ENCODE results near the gene ARFGEF2.
A peak's percentile ranks its signal among the peaks of the same experiment; 100 is the strongest.
"Not testable (repeated sequence)": the region's sequence is repeated elsewhere in the genome, so short reads cannot be mapped to it uniquely, and the experiment has no call there.

ARFGEF2 gene

GRCh38 chr20:48999890-49000870 is 78.7 kb downstream of the ARFGEF2 start:
- no peak for DNase-seq (ENCODE audit: low spot score)

GRCh38 chr20:49001741-49002140 is 80.2 kb downstream of the ARFGEF2 start:
- DNase-seq (ENCODE audit: low spot score): no peak

- no peak for DNase-seq (ENCODE audit: low spot score)
Measured at GRCh38 chr20:49006446-49006980, 85.0 kb downstream of the ARFGEF2 start.

GRCh38 chr20:49009899-49010631 is 88.6 kb downstream of the ARFGEF2 start:
- no peak for DNase-seq (ENCODE audit: low spot score)

GRCh38 chr20:49024220-49024619 is 102.7 kb downstream of the ARFGEF2 start:
- no peak for DNase-seq (ENCODE audit: low spot score)

- DNase-seq (ENCODE audit: low spot score): not testable (repeated sequence)
Measured at GRCh38 chr20:49028177-49028576, 106.7 kb downstream of the ARFGEF2 start.

GRCh38 chr20:49028684-49029083 is 107.2 kb downstream of the ARFGEF2 start:
- DNase-seq (ENCODE audit: low spot score): peak; percentile 13

GRCh38 chr20:49029203-49029602 is 107.7 kb downstream of the ARFGEF2 start:
- DNase-seq (ENCODE audit: low spot score): no peak

- DNase-seq (ENCODE audit: low spot score): no peak
Measured at GRCh38 chr20:49030954-49031619, 109.6 kb downstream of the ARFGEF2 start.

- no peak for DNase-seq (ENCODE audit: low spot score)
Measured at GRCh38 chr20:49032455-49032854, 110.9 kb downstream of the ARFGEF2 start.

GRCh38 chr20:49034070-49034732 is 112.7 kb downstream of the ARFGEF2 start:
- DNase-seq (ENCODE audit: low spot score): no peak

- DNase-seq (ENCODE audit: low spot score): no peak
Measured at GRCh38 chr20:49037962-49038387, 116.5 kb downstream of the ARFGEF2 start.

- no peak for DNase-seq (ENCODE audit: low spot score)
Measured at GRCh38 chr20:49039854-49040253, 118.3 kb downstream of the ARFGEF2 start.

- DNase-seq (ENCODE audit: low spot score): no peak
Measured at GRCh38 chr20:49043000-49043399, 121.5 kb downstream of the ARFGEF2 start.

- DNase-seq (ENCODE audit: low spot score): no peak
Measured at GRCh38 chr20:49045440-49046086, 124.1 kb downstream of the ARFGEF2 start.

GRCh38 chr20:49046087-49046900 is 124.8 kb downstream of the ARFGEF2 start, which contains the start of gene CSE1L:
Gene CSE1L, plus strand, starts transcription at chr20:49046312. Its CDS starts 12,152 bp downstream, at chr20:49058464.
- DNase-seq (ENCODE audit: low spot score): peak; percentile 96

- no peak for DNase-seq (ENCODE audit: low spot score)
Measured at GRCh38 chr20:49052334-49052733, 130.8 kb downstream of the ARFGEF2 start.

GRCh38 chr20:49054056-49054643 is 132.6 kb downstream of the ARFGEF2 start:
- DNase-seq (ENCODE audit: low spot score): peak; percentile 32

GRCh38 chr20:49063279-49063678 is 141.8 kb downstream of the ARFGEF2 start:
- DNase-seq (ENCODE audit: low spot score): no peak

GRCh38 chr20:49074521-49074920 is 153.0 kb downstream of the ARFGEF2 start:
- no peak for DNase-seq (ENCODE audit: low spot score)
